Muscle of leg (tissue), 11 donors: ENCODE data around the gene ETS1. TPM values are rescaled to one million over a fixed set of nuclear protein-coding genes. Genes with fewer than 3 reads are reported as not detected.
A peak's percentile ranks its signal among the peaks of the same experiment; 100 is the strongest.

ENCODE experiments used
- DNase-seq: peaks from one replicate; pipeline ENCODE4 v3.0.0; 2013
- H3K27ac ChIP-seq: one replicate; pipeline ENCODE4 v1.5.1; 2013; ENCODE audit warnings: mild to moderate bottlenecking, low read length, control low read depth
- H3K27me3 ChIP-seq: one replicate; pipeline ENCODE4 v1.6.1; 2013; ENCODE audit warnings: low read length; ENCODE audit not compliant: control insufficient read depth, insufficient read depth
- H3K36me3 ChIP-seq: one replicate; pipeline ENCODE4 v1.6.1; 2013; ENCODE audit warnings: low read length; ENCODE audit not compliant: control insufficient read depth, insufficient read depth
- H3K4me1 ChIP-seq: one replicate; pipeline ENCODE4 v1.6.1; 2013; ENCODE audit warnings: low read length; ENCODE audit not compliant: control insufficient read depth, insufficient read depth
- H3K4me3 ChIP-seq: one replicate; pipeline ENCODE4 v1.5.1; 2013; ENCODE audit warnings: low read length, control low read depth
- H3K9me3 ChIP-seq: replicated peaks from 2 replicates; pipeline ENCODE4 v1.6.1; 2013; ENCODE audit warnings: low read depth, low read length; ENCODE audit not compliant: control insufficient read depth
- WGBS: methylation state at CpG from one replicate; pipeline ENCODE4 v1.1.5; 2013; ENCODE audit warnings: missing lambda C conversion rate; ENCODE audit not compliant: insufficient coverage; 5-methylcytosine and 5-hydroxymethylcytosine counted together
- polyA plus RNA-seq, 8 donors: library from polyadenylated mRNA; unstranded; fragments of 120-200 nt; gene quantifications; one replicate each; pipeline versions ENCODE4 v1.2.1 to v1.2.3, GENCODE V29; 2013; ENCODE audit warnings: inconsistent platforms in 1 of 8, low replicate concordance in 1 of 8; ENCODE audit not compliant: insufficient read length in 8 of 8, insufficient read depth in 1 of 8
- total RNA-seq: library from RNA; stranded (reverse); fragments of 120-200 nt; gene quantifications from one replicate; pipeline ENCODE4 v1.2.4, GENCODE V29; 2013

ETS1 gene
- total and polyA plus RNA-seq, 9 donors, result 35.3 to 79.1 (median 59.4) TPM

GRCh38 chr11:128627666-128628324, 40.4 kb upstream of the ETS1 start:
- 91% methylated on average over 4 of the region's 7 CpGs for WGBS
- peaks cover 14% of the 10 kb centered on the region for H3K4me1 ChIP-seq
- no peak for DNase-seq

GRCh38 chr11:128626913-128627665, 39.7 kb upstream of the ETS1 start:
- WGBS, result 81% methylated on average over 4 of the region's 16 CpGs

More at GRCh38 chr11:128627666-128628324, 40.4 kb upstream of the ETS1 start:
- H3K9me3 ChIP-seq, result no peaks in the 10 kb centered on the region
- no peak overlapping the region for H3K4me3 ChIP-seq
- no peaks in the 10 kb centered on the region for H3K27me3 ChIP-seq
- no peaks in the 10 kb centered on the region for H3K36me3 ChIP-seq
- H3K27ac ChIP-seq, result no peak overlapping the region

DNA sequence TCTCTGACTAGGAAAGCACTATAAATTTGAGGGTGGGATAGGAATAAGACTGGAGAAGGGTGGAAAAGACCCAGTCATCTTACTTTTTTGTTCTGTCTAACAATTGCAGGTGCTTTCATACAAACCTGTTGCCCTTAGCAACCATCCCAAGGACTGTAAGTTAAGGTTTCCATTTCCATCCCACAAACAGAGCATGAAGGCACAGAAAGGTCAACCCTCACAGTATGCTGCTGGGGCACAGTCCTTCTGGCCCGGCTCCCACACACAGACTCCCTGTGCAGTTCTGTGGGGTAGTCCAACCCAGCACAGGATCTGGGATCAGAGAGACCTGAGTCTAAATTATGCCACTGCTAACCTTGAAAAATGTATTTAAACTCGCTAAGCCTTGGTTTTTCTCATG, 38.4 kb upstream of the ETS1 start:
- Histone ChIP-seq H3K27ac (no peak overlapping the region), H3K9me3 (no peaks in the 10 kb centered on the region), H3K4me3 (no peak overlapping the region), H3K36me3 (no peaks in the 10 kb centered on the region), H3K4me1 (peaks cover 31% of the 10 kb centered on the region), H3K27me3 (peaks cover 3% of the 10 kb centered on the region)
- no peak for DNase-seq
- WGBS, result 88% methylated on average over 2 of the region's 2 CpGs

More at GRCh38 chr11:128626913-128627665, 39.7 kb upstream of the ETS1 start:
- no peak for DNase-seq
- H3K27me3 ChIP-seq, result peaks cover under 1% of the 10 kb centered on the region
- no peaks in the 10 kb centered on the region for H3K36me3 ChIP-seq
- H3K27ac ChIP-seq, result no peak overlapping the region
- H3K4me1 ChIP-seq, result peaks cover 21% of the 10 kb centered on the region
- no peaks in the 10 kb centered on the region for H3K9me3 ChIP-seq
- no peak overlapping the region for H3K4me3 ChIP-seq

DNA sequence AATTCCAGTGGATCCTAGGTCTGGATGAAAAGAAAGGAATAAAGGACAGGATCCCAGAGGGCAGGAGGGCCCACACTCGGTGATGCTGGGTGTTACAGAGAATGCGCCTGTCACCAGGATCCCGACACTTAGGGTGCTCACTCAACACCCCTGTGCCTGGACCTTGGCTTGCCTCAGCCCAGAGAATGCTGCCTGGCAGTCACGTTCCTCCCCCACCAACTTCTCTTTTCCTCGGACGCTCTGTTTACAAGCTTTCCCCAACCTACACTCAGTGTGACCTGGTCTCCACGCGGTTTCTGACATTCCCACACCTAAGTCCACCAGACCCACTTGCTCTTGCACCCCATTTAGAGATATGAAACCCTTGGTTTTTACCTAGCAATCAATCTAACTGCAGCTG, 38.0 kb upstream of the ETS1 start:
- Histone ChIP-seq H3K4me1 (peaks cover 34% of the 10 kb centered on the region), H3K36me3 (no peaks in the 10 kb centered on the region), H3K27me3 (peaks cover 3% of the 10 kb centered on the region), H3K27ac (no peak overlapping the region), H3K9me3 (no peaks in the 10 kb centered on the region), H3K4me3 (no peak overlapping the region)
- WGBS, result 82% methylated on average over 8 of the region's 8 CpGs
- no peak for DNase-seq

DNA sequence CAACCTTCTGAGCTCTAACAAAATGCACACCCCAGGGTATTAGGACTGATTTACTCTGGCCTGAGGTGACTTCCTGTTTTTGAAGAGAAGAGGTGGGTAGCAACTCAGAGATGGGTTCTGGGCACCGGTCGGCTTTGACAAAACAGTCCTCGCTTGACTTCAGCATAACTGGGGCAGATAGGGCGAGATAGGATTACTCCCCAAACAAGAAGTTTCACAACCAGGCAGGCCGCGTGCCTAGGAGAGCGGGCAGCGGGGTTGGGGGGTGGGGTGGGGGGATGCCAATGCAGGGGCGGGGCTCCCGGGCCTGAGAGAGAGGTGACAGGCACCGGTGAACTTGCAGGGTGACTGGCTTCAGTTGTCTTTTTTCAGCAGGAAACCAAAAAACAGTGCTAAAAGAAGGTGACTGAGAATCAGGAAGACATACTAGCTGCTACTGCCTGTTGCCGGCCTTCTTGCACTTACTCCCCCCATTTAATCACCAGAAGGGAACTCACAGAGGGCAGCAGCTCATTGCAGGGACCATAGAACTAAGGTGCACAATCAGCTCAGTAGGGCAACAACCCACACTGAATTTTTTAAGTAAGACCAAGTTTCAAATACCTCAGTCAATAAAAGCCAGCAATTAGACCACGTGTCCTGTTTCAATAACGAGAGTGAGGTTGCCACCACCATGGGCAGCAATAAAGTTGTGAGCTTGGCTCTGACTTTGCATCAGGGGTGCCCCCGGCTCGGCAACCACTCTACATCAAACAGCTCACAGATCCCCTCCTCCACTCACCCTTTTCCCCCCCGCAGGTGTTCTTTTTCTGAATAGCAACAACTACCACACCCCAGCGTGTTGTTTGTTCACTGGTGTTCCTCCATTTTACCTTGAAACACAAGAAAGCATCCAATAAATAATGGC, 37.2 kb upstream of the ETS1 start:
- H3K4me1 ChIP-seq, result peaks cover 40% of the 10 kb centered on the region
- H3K27ac ChIP-seq, result no peak overlapping the region
- 74% methylated on average over 7 of the region's 18 CpGs for WGBS
- DNase-seq, result no peak
- no peaks in the 10 kb centered on the region for H3K9me3 ChIP-seq
- peaks cover 3% of the 10 kb centered on the region for H3K27me3 ChIP-seq
- no peaks in the 10 kb centered on the region for H3K36me3 ChIP-seq
- no peak overlapping the region for H3K4me3 ChIP-seq

GRCh38 chr11:128623091-128623490, 35.7 kb upstream of the ETS1 start:
- WGBS, result 93% methylated on average over 3 of the region's 5 CpGs
- peaks cover 43% of the 10 kb centered on the region for H3K4me1 ChIP-seq
- no peaks in the 10 kb centered on the region for H3K9me3 ChIP-seq
- peak overlapping the region; percentile 82 for H3K27ac ChIP-seq
- H3K36me3 ChIP-seq, result no peaks in the 10 kb centered on the region
- DNase-seq, result no peak
- peaks cover 3% of the 10 kb centered on the region for H3K27me3 ChIP-seq
- H3K4me3 ChIP-seq, result no peak overlapping the region

DNA sequence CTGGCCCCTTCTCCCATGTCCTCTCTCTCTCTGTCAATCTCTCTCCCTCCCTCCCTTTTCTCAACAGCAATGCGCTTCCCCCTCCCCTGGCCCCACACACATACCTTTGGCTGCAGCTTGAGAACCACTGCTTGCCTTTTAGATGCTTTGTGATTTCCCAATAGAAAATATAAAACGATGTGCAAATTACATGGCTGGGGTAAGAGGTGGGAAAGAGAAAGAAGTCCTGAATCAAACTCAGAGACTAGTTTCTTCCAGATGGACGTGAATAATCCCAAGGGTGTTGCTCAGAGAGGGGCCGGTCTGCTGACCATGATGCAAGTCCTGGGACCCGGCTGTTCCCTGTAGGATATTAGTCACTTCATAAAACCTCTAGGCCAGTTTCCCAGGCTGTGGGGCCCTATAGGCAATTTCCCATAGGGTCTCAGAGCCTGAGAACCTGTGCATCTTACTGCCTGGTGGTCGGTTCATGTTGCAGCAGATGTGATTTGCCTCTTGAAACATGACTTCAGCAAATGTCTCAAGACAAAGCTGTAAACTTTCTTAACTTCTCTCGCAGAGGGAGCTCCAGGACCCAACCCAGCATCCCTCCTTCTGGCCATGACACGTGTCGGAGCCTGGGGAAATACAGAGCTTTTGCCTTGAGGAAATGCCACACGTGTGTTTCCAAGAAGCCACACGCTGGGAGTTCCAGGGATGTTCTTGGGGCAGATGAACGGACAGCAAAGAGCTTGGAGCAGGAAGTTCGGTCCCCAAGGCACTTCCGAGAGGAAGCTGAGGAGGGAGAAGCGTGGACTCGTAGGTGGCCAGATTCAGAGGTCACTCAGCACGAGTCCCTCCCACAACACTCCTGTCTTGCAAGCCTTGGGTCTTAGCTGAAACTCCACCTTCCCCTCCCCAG, 34.5 kb upstream of the ETS1 start:
- peaks cover 43% of the 10 kb centered on the region for H3K4me1 ChIP-seq
- H3K27me3 ChIP-seq, result peaks cover 6% of the 10 kb centered on the region
- no peak overlapping the region for H3K4me3 ChIP-seq
- WGBS, result 26% methylated on average over 11 of the region's 17 CpGs
- H3K36me3 ChIP-seq, result no peaks in the 10 kb centered on the region
- no peaks in the 10 kb centered on the region for H3K9me3 ChIP-seq
- peak; percentile 94 for DNase-seq
- H3K27ac ChIP-seq, result peak overlapping the region; percentile 82

DNA sequence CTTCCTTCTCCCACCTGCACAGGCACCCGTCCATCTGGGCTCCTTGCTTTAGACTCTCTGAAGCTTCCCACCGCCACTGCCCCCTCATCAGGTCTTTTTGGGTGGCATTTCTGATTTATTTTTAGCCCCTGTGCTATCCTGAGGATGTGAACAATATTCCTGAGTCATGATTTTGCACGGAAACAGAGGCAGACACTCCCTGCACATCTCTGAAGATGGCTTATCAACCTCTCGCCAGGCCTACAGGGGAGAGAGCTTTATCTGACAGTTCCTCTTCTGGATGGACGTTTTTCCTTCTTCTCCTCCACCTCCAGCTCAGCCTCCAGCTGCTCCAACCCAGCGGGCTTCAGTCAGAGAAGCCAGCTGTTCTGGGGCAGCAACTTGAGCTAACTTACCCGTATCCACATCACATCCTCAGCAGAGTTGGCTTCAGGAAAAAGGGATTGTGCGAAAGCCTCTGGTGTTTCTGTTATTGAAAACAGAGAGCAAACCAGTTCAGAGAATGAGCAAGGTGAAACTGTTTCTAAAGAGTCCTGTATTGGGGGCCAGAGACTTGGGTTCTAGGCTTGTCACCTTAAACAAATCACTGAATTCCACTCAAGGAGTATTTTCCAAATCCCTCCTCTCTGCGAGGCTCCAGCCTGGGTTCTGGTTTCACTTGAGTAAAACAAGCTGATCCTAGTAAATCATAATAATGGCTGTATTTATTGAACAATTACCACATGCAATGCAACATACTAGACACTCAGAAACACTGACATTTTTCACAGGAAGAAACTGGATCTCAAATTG, 33.1 kb upstream of the ETS1 start:
- H3K36me3 ChIP-seq, result no peaks in the 10 kb centered on the region
- no peaks in the 10 kb centered on the region for H3K9me3 ChIP-seq
- H3K27ac ChIP-seq, result peak overlapping the region; percentile 82
- H3K27me3 ChIP-seq, result peaks cover 6% of the 10 kb centered on the region
- H3K4me1 ChIP-seq, result peaks cover 54% of the 10 kb centered on the region
- peak; percentile 55 for DNase-seq
- 67% methylated on average over 4 of the region's 9 CpGs for WGBS
- no peak overlapping the region for H3K4me3 ChIP-seq
